NCI-H1105 (cell line): ENCODE measurements around the gene RANBP9.

Experiments used
- DNase-seq: peaks from one replicate; lab custom pipeline; 2025; lab: John Stamatoyannopoulos, UW

RANBP9 gene

GRCh38 chr6:13600036-13600435 lies 111.6 kb downstream of the RANBP9 start:
- DNase-seq, result no peak

DNA sequence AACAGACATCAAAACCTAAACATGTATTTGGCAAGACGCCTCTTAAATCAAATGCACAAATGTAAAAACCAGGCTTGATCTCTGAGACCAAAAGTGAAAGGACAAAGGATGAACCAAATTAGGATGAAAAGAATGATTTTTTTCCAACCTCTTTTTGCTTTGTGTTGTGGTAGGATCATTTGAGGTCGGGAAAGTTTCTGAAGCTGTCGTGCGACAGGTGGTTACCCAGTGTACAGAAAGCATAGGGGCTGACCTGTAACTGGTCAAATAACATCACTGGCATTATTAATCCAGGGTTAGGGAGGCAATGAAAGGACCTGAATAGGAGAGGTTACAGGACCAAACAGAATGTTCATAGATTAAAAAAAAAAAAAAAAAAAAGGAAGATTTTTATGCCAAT lies 114.6 kb downstream of the RANBP9 start:
- no peak for DNase-seq

GRCh38 chr6:13593720-13594119 lies 117.9 kb downstream of the RANBP9 start:
- no peak for DNase-seq

GRCh38 chr6:13593103-13593502 lies 118.5 kb downstream of the RANBP9 start:
- DNase-seq, result no peak

- DNase-seq, result no peak
These were observed 120.3 kb downstream of the RANBP9 start for GRCh38 chr6:13591205-13591921.

- DNase-seq, result no peak
These were observed 121.0 kb downstream of the RANBP9 start for GRCh38 chr6:13590574-13591153.

- no peak for DNase-seq
These were observed 121.8 kb downstream of the RANBP9 start for GRCh38 chr6:13589801-13590200.

GRCh38 chr6:13586603-13587542 lies 124.8 kb downstream of the RANBP9 start:
- DNase-seq, result no peak

- DNase-seq, result no peak
These were observed 129.9 kb downstream of the RANBP9 start for GRCh38 chr6:13581700-13582229.

- no peak for DNase-seq
These were observed 131.7 kb downstream of the RANBP9 start for GRCh38 chr6:13579911-13580310.

GRCh38 chr6:13577926-13578325 lies 133.7 kb downstream of the RANBP9 start:
- no peak for DNase-seq

DNA sequence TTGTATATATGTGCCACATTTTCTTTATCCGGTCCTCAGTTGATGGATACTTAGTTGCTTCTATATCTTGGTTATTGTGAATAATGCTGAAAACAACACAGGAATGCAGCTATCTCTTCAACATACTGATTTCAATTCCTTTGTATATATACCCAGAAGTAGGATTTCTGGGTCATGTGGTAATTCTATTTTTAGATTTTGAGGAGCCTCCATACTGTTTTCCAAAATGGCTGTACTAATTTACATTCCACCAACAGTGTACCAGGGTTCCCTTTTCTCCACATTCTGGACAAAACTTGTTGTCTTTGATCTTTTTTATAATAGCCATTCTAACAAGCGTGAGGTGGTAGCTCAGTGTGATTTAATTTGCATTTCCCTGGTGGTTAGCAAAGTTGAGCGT lies 135.6 kb downstream of the RANBP9 start:
- DNase-seq, result no peak

DNA sequence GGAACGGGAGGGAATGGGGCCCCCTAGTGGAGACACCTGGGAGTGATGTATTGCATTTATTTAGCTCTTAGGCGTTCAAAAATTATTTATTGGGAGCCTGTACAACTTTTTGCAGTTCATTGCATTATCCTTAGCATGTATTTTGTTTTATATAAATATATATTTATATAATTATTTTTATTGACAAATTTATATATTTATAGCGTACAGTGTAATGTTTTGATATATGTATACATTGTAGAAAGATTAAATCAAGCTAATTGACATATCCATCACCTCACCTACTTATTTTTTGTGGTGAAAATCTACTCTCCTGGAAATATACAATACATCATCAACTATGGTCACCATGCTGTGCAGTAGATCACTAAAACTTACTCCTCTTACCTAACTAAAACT lies 136.3 kb downstream of the RANBP9 start:
- no peak for DNase-seq

GRCh38 chr6:13574571-13575376 lies 136.9 kb downstream of the RANBP9 start, which contains the start of gene SIRT5:
SIRT5 (plus strand) TSS chr6:13574601; CDS start chr6:13584111, 9,510 bp downstream.
- peak; percentile 90 for DNase-seq

- peak; percentile 96 for DNase-seq
These were observed 137.5 kb downstream of the RANBP9 start for GRCh38 chr6:13574149-13574570.

DNA sequence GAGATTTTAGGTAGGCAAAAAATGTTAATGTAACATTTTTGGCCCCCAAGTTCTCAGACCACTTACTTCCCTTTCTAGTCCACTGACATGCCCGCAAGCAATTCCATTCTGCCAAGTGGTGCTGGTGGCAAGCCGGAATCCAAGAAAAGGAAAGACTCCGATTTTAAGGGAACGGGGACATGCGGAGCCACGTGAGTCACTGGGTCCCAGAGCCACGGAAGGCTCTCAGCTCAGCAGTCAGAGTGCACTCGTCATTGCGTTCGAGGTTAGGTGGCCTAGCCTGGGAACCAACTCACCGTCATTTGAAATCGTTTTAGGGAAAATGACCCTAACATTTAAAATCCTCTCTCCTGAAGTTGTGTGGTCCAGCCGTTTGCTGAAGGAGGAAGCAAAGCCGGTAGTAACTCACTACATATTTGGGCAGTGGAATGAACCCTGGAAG lies 137.9 kb downstream of the RANBP9 start:
- DNase-seq, result no peak

DNA sequence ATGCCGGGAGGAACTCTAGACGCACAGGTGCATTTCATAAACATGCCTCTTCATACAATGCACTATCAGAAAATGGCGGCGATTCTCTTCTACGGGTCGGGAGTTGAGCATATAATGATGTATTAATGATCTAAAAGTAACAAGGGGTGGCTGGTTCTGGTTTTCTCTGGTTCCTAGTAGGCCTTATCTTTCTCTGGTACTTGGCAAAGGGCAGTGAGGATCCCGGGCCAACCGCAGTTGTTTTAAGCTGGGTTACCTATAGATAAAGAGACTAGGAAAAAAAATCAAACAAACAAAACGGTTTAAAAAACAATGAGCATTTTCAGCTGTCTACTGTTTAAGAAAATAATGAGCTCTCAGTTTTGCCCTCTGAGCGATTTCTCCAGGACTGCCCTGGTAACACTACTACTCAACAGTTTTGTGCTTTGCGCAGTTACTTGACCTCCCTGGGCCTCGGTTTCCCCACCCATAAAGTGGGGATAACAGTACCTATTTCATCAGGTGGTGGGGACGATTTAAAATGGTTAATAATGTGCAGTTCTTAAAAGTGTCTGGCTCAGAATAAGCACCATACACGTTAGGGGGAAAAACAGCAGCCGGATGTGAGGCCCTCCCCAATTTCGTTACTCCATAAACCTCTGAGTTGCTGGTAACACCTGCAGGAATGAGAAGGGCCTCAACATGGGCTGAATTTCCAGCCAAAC lies 138.5 kb downstream of the RANBP9 start:
- no peak for DNase-seq

DNA sequence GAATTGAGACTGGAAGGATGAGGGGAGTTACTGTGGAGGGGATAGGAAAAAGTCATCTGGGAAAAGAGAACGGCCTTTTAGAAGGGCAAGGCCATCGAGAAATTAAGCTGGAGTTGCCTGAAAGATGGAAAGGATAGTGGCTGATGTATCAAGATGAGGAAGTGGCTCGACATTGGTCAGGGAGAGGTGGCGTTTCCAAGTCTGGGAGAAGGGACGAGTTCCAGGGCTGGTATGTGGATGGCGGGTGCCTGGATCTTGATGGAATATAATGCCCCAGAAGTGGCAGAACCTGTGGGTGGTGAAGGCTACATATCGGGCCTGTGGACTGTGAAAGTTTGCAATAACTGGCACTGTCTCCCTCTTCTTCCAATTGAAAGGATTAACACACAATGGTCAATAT lies 139.4 kb downstream of the RANBP9 start:
- DNase-seq, result no peak
